Activated CD4-positive, alpha-beta T cell treated with anti-CD3 and anti-CD28 coated beads, Interleukin-2, amount 50 U/mL, for 16 hours (primary cell): ENCODE measurements around the gene MCTP1.
"Not testable (repeated sequence)": the region's sequence is repeated elsewhere in the genome, so short reads cannot be mapped to it uniquely, and the experiment has no call there.

Experiments
- DNase-seq: peaks from one replicate; pipeline ENCODE4 v3.0.0-alpha.2; 2020

Gene MCTP1

DNA sequence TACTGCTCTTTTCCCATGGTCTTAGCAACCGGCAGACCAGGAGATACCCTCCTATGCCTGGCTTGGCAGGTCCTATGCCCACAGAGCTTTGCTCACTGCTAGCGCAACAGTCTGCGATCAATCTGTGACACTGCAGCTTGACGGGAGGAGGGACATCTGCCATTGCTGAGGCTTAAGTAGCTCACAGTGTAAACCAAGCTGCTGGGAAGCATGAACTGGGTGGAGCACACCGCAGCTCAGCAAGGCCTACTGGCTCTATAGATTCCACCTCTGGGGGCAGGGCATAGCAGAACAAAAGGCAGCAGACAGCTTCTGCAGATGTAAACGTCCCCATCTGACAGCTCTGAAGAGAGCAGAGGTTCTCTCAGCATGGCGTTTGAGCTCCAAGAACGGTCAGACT lies 40.4 kb downstream of the MCTP1 start:
- DNase-seq = no peak

DNA sequence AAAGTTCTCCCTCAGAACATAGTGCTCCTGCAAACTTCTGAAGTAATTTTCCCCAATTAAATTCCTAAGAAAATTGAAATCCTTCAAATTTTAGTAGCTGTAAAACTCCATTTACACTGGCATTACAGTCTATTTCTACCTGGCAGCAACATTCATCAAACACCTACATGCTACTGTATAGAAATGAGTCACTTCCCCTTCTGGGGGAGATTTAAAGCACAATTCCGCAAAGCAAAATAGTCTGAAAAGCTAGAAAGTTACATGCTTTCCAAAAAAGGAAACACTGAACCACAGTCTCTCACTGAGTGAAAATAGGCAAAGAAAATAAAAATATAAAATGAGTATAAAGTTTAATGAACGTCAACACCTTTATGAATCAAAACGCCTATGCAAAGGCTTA lies 43.3 kb downstream of the MCTP1 start:
- peak; percentile 23 for DNase-seq

DNA sequence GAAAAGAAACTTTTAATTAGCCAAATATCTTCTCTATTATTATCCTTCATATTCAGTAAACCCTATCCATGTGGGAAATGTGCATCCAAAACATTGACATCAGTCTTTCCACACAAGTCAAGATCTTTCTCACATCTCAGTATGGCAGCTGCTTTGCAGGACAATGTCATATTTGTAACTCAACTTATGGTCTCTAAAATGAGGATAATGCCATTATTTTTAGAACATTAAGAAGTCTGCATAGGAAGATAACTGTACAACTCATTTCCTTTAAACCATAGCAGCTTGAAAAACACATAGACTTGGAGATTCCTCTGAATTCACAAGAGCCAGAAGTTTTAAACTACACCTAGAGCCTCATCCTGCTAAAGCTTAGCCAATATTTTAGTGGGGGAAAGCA lies 43.7 kb downstream of the MCTP1 start:
- DNase-seq = no peak

DNA sequence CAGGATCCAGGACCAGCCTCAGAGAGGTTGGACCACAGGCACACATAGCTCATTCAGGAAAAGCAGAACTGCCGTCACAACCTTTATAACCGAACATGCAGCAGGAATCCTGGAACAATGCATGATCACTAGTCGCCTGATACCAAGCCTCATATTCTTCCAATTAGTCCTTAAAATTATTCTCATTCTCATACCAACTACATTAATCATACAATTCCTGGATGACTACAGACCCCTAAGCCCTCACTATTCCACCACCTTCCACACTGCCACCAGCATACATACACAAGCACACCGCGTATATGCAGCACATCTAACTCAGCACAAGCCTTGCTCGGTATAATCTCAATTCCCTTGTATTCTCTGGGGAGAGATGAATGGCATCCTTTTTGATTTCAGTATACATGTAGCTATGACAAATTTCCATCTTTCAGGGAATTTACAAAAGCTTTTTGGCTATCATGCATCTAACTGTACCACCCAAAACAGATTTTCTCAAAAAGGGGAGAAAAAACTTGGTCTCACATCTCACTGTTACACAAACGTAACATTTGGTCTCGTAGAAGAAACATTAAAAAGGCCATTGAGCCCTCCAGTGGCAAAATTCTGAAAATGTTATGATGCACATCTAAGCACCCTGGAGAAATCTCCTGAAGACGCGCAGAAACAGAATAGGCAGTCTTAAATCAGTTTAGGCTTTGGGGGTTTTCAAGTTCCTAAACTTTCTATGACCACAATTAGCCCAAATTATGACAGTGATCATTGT lies 46.2 kb downstream of the MCTP1 start:
- no peak for DNase-seq

DNA sequence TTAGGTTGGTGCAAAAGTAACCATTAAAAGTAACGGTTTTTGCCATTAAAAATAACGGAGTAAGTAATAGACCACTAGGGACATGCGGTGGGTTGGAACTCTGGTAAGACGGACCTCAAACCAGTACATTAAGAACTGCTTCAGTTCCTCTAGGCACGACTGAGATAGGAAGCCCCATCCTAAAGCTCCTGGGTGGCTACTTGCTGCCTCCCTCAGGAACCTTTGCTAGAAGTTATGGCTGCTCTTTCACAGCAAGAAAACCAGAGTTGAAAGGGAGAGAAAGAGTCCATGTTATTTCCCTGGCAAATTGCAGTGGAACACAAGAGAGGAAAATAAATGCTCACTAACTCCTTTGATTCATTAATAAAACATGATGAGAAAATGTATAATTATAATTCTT lies 47.6 kb downstream of the MCTP1 start:
- DNase-seq = no peak

DNA sequence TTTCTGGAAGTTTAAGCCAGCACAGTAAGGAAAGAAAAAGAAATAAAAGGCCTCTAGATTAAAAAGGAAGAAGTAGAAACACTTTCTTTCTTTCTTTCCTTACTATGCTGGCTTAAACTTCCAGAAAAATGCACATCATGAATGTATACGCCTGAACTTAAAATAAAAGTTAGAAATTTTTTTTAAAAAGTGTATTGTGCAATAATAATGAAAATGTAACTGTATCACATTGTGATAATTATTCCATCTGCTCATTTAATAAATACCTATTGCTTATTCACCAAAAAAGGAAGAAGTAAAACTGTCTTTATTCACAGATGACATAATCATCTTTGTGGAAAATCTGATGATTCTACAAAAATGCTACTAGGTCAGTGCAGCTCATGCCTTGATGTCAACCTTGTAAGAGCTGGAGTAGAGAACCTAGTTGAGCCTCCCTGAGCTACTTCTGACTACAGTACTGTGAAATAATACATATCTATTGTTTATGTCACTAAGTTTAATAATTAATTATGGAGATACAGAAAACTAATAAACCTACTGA lies 49.4 kb downstream of the MCTP1 start:
- no peak for DNase-seq

DNA sequence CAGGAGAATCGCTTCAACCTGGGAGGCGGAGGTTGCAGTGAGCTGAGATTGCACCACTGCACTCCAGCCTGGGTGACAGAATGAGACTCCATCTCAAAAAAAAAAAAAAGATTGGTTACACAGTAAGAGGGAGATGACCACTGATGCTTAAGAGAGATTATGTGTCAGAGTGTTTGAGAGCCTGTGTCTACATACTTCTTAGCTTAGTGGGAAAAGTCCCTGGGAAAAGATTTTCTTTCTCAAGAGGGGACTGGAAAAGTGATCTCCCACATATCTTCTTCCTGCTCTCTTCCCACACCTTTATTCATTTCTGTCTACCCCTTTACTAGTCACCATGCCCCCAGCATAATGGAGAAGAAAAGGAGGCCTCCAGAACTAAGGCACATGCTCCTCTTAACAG lies 55.2 kb downstream of the MCTP1 start:
- no peak for DNase-seq

DNA sequence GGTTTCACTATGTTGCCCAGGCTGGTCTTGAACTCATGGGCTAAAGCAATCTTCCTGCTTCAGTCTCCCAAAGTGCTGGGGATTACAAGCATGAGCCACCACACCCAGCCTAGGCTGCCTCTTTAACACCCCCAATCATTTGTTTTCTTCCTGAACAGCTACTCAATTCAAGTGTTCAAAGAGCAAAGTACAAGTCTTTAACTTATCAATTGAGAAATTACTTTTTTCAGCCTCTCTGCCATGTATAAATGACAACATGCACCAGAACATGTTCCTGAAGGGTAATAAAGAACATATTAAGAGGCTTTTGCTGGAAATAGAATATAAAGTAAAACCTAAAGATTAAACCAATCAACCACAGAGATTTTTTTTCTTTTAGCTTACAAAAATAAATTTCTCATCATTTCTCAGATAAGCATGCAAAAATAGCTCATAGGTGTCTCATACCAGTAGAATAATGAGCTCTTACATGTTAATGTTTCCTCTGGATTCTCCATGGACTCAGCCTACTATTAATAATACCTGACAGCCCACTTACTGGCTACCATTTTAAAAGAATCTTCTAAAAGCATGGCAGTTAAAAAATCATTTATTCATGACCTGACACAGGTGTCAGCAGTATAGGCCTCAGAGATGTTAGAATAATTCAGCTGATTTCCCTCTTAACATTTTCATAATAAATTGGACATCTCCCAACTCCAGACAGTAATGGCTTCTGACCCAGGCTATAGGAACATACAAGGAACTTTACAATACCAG lies 60.0 kb downstream of the MCTP1 start:
- no peak for DNase-seq

DNA sequence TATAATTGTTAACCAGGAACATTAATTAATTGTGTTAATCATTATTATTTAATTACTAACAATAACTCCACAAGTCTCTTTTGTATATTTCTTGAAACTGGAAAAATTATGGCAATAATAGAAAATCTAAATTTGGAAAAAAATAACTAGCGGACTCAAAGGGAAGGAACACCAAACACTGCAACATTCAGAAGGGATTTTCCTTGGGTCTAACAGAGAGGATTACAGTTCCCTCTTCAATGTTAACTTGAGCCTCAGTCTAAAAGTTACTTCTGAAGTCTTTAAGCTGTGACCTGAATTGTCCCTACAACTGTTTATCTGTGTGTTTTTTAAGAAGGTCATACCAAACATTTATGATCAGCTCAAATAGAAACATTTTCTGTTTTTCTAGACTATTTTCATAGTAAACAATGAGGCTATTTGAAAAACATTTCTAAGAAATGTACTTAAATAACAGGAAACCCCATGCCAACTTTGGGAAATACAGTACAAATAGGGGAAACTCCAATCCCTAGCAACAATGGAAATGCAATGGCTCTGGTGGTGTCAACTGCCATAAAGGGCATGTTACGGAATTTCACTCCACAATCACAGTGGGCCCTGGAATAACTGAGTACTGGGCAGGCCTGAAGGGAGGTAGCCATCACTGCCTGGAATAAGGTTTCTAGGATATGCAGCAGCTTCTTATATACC lies 61.2 kb downstream of the MCTP1 start:
- no peak for DNase-seq

DNA sequence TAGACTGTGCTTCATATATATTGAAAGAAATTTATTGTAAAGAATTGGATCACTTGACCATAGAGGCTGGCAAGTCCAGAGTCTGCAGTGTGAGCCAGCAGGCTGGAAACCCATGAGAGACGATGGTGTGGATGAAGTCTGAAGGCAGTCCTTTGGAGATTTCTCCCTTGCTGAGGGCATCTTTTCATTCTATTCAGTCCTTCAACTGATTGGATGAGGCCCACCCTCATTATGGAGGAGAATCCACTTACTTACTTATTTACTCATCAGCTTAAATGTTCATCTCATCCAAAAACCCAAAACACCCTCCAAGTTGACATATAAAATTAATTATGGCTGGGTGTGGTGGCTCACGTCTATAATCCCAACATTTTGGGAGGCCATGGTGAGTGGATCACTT lies 62.1 kb downstream of the MCTP1 start:
- no peak for DNase-seq

DNA sequence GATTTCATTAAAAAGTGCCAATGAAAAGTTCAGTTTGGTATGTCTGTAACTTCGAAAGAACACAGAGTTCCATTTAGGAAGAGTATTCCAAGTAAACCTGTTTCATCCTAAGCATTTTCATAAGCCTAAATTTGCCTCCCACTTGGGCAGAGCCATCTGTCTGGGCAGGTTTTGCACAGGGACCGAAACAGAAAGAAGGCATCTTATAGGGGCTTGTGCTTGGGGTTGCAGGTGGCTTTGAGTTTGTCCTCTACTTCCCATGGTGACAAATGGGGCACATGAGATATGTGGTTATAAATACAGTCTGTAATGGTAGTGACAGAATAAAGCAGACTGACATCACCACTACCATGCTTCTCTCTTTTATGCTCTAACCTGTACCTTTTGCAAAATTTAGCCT lies 63.7 kb downstream of the MCTP1 start:
- DNase-seq = no peak

DNA sequence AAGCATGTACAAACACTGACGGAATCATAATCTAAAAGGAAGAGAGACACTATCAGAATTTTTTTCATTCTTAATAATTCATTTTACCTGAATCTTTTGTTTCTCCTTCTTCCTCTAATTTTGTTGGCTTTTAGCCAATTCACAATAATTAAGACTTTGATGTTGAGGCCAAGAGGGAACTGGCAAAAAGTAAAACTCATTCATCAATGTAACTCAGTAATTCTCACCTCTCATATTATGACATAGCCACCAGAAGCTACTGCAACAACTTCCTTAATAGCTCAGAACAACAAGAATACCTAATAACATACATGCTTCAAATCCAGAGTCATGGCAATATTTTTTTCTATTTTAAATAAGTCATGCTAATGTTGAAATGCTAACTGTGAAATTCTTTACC lies 64.5 kb downstream of the MCTP1 start:
- no peak for DNase-seq

DNA sequence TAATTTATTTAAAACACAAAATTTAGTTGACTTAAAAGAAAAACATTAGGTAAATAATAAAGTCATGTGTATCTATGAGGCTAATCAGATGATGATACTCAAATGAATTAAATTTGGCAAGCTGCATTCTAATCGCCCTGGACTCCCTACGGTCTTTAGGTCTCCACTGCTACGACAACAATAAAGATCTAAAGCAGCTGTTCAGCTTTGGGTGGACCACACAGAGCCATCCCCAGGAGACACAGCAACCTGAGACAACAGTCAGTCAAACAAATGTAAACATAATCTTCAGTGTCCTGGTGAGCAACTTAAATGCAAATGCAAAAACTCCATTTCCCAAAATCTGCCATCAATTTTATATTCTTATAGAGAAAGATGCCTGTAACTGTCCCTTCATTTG lies 65.5 kb downstream of the MCTP1 start:
- DNase-seq = no peak

DNA sequence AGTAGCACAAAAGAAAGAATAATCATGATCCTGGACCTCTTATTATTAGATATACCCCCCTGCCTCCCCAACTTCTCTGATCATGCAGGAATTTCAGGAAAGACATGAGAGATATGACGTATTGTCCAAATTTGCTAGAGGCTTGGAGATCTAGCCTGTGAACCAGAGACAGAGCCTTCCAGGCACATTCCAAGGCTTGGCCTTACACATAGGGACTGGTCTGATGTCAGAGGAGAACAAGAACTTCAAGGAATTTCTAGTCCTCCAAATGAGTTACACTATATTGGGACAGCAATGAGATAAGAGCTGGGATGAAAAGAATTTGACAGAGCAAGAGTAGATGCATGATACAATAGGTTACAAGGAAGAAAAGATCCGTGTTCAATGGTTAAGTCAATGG lies 67.0 kb downstream of the MCTP1 start:
- DNase-seq = no peak

DNA sequence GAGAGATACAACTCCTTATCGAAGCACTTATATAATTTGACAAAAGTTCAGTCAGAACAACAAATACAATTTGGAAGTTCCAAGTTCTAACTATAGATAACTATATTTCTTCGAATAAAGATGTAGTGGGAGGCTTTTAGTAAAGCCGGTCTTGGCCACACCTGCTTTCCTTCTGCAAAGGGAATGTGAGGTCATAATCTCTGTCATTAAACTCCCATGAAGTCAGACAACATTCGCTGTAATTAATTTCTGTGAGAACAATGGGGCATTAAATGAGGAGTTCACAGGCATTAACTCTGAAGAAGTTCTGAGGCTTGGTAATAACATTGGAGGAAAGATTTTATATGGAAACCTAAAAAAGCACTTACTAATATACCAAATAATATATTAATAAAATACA lies 67.5 kb downstream of the MCTP1 start:
- no peak for DNase-seq

DNA sequence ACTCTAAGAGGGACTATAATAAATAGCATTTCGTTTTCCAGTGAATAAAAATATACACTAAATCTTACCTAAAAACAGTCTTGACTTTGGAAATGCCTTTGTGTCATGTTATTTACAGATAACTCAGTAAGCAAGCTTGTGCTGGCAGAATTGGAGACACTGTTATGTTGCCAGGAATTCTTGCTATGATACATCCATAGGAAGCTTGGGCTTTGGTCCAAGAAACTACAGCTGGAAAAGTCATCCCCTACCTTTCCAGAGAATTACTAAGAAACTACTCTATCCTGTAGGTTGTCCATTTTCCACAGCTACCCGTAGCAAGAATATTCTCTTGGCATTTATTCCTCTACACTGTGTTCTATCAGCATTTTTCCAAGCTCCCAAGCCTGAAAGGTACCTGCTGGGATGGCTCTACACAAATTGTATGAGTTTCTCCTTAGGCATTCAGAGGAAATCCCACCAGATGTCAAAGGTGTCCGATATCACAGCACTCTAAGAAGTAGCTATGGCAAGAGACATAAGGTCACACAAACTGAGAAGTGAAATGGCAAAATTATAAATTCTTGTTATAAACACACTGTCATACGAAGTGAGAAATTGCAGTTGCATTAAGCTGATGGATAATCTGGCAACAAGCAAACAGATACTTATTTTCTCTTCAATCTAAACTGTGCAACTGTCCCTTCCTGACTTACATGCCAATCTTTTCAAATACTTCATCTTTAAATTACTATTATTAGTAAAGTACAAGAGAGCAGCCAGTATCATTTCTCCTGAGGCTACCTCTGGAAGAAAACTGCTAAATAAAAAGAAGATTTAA lies 68.5 kb downstream of the MCTP1 start:
- no peak for DNase-seq

DNA sequence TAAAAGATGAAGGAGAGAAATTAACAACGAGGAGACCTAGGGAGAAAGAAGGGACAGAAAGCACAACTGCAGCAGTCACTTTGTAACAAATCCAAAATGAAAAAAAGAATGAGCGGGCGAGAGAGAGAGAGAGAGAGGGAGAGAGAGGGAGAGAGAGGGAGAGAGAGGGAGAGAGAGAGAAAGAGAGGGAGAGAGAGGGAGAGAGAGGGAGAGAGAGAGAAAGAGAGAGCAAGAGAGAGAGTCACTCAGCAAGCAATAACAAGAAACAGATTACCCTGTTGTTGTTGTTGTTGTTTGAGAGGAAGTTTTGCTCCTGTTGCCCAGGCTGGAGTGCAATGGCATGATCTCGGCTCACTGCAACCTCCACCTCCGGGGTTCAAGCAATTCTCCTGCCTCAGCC lies 77.1 kb downstream of the MCTP1 start:
- DNase-seq = not testable (repeated sequence)

DNA sequence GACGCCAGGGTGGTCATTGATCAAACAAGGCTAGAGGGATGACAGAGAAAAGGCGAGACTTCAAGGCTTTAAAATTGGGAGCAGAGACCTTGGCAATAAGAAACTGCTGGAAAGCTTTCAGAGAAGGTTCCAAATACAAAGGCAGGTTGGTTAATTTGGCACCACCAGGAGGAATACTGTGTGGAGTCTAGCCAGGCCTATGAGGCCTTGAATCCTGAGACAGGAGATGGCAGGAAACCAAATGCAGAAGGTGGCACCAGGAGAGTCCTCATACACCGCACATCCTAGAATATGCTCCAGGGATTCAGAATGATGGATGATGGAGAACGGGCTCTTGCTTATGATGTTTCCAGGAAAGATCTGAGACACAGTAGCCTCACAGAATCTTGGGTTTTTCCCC lies 90.0 kb downstream of the MCTP1 start:
- no peak for DNase-seq

DNA sequence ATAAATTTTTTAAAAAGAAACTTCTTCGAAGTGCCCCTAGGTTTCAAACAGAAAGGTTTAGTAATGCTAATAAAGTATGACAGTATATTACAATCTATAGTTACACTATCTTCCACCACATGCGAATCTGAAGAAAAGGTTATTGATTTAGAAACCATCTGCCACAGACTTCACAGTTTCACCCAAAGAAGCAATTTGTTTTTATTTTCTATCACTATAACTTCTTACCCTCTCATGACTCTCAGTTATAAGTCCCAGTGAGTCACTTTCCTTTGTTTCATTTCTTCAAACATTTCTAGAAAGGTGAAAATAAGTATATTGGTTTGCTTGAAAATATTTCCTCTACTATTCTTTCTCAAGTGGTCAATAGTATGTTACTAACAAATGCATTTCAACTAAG lies 93.6 kb downstream of the MCTP1 start:
- peak; percentile 8 for DNase-seq

DNA sequence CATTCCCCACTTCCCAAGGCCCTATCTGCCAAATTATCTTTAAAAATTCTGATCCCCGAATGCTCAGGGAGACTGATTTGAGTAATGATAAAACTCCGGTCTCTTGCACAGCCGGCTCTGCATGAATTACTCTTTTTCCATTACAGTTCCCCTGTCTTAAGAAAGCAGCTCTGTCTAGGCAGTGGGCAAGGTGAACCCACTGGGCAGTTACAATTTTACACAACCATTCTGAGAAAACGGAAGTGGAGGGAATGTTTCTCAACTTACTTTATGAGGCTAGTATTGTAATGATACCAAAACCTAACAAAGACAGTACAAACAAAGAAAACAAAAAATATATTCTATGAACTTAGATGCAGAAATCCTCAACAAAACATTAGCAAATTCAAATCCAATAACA lies 100.0 kb downstream of the MCTP1 start:
- no peak for DNase-seq

DNA sequence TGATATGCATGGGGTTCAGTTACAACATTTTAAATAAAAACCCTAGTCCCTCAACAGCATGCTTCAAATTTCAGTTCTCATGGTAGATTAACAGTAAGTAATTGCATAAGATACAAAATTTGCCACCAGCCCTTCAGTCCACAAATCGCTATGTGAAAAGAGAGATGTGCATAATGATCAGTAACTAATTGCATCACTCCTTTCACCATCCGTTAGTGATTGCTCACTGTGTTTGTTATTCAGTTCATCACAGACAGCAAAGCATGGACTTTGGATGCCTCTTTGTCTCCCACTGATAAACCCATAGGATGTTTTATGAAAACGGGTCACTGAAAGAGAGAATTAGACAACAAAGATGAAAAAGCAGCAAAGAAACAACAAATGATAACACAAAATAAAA lies 103.2 kb downstream of the MCTP1 start:
- DNase-seq = no peak

DNA sequence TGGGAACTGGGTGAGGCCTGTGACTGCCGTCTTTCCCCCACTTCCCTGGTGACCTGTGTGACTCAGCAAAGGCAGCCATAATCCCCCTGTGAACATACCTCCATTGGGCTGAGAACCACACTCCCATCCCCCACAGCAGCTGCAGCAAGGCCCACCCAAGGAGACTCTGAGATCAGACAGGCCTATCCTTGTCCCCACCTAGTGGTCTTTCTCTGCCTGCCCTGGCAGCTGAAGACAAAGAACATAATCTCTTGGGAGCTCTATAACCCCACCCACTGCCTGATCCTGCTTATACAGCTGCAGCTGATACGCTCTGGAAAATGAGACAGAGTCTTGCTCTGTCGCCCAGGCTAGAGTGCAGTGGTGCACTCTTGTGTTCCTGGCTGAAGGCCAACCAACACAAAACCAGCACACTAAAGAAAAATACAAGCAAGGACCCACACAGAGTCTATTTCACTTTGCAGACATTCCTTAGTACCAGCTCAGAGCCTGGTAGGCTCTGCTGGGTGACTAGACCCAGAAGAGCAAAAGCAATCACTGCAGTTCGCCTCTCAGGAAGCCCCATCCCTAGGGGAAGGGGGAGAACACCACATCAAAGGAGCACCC lies 106.7 kb downstream of the MCTP1 start:
- DNase-seq = no peak
